GM12892 (cell line): Measurements from ENCODE around the gene FRMPD2.
A peak's percentile ranks its signal among the peaks of the same experiment; 100 is the strongest.

Source experiments
- DNase-seq: peaks from one replicate; pipeline ENCODE4 v3.0.0; 2011; ENCODE audit not compliant: insufficient read length
- FAIRE-seq: peaks from 2 replicates; lab custom pipeline; 2011; peaks lifted over from hg19 to GRCh38; lab: Jason Lieb, UNC
- POLR2A ChIP-seq: IDR thresholded peaks from 2 replicates; pipeline ENCODE4 v1.6.1; 2011; ENCODE audit warnings: low read depth, low read length, control low read depth
- POLR2AphosphoS5 ChIP-seq: IDR thresholded peaks from 2 replicates; pipeline ENCODE4 v1.6.1; 2011; ENCODE audit warnings: low read depth, low read length, control low read depth
- TAF1 ChIP-seq: IDR thresholded peaks from 2 replicates; pipeline ENCODE4 v1.6.1; 2011; ENCODE audit warnings: low read depth, mild to moderate bottlenecking, control low read depth, low read length, borderline replicate concordance

The FRMPD2 gene

DNA sequence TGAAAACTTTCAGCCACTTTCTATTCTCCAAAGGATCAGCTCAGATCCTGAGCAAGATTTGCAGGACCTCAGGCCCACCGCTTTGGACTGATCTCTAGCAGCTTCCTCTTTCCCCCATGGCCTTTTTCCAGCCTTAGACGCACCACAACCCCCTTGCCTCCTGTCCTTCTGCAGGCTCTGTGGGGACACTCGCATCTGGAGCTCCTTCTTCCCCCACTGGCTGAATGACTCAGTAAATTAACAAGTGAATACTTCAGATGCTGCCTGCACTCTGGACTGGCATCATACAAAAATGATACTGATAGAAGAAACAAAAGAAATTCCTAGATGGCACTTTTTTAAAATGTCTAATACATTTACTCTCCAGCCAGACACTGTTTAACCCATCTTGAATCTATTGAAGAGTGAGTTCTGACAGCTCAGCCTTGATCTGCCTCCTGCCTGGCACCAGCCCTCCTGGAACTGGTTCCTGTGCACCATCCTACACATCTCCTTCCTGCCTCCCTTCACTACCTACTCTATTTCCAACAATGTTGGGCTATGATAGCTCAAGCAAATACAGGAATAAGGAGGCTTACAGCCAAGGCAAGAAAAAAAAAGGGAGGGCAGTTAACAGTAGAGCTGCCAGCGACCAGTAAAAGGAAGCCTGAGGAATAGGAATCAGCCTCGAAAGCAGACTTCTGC is 3.3 kb downstream of the FRMPD2 start:
- FAIRE-seq: no peak
- TF ChIP-seq TAF1 (no peak), POLR2AphosphoS5 (no peak), POLR2A (no peak)
- DNase-seq: no peak

- DNase-seq: no peak
- no peak for TF ChIP-seq POLR2AphosphoS5
- no peak for TF ChIP-seq POLR2A
- TF ChIP-seq TAF1: no peak
- FAIRE-seq: peak; percentile 79
Observed at GRCh38 chr10:48266528-48266927, 8.0 kb downstream of the FRMPD2 start.

GRCh38 chr10:48258105-48258504 is 16.4 kb downstream of the FRMPD2 start:
- DNase-seq (no peak), FAIRE-seq (no peak)
- TF ChIP-seq POLR2A (no peak), POLR2AphosphoS5 (no peak), TAF1 (no peak)

GRCh38 chr10:48257407-48257961 is 17.0 kb downstream of the FRMPD2 start:
- DNase-seq (no peak), FAIRE-seq (no peak)
- TF ChIP-seq POLR2A: no peak
- TF ChIP-seq POLR2AphosphoS5: no peak
- TF ChIP-seq TAF1: no peak

GRCh38 chr10:48255722-48256121 is 18.8 kb downstream of the FRMPD2 start:
- FAIRE-seq (peak; percentile 44), DNase-seq (no peak)
- TF ChIP-seq POLR2A (no peak), POLR2AphosphoS5 (no peak), TAF1 (no peak)

- TF ChIP-seq POLR2AphosphoS5: no peak
- no peak for TF ChIP-seq TAF1
- no peak for TF ChIP-seq POLR2A
- no peak for DNase-seq
- no peak for FAIRE-seq
Observed at GRCh38 chr10:48254750-48255512, 19.6 kb downstream of the FRMPD2 start.

DNA sequence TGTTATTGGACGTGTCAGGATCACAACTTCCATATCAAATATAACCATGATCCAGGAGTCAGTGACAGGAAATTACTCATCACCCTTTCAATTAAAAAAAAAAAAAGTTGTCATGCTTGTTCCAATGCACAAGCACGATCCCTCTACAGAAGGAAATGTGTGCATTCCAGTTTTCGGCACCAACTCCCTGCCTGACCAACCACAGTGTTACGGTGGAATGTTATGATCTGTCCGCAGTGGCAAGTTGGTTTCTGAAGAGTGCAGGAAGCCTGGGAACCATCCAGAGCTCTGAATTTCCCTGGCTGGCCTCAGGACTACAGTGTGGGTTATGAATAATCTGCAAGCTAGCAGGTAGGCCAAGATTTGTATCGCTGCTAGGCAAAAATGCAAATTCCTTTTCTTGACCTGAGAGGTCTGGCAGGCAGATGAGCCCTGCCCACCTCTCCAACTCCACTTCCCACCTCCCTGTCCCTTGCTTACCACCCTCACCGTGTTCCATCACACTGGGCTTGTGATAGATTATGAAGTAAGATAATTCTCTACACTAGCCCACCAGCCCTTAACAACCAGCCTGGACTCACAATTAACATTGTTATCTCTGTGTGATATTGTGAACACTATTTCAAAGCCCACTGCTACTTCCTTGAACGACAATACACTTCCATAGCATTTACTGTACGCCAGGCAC is 20.4 kb downstream of the FRMPD2 start:
- FAIRE-seq (no peak), DNase-seq (no peak)
- TF ChIP-seq TAF1 (no peak), POLR2AphosphoS5 (no peak), POLR2A (no peak)

GRCh38 chr10:48252354-48252650 is 22.2 kb downstream of the FRMPD2 start:
- no peak for DNase-seq
- no peak for FAIRE-seq
- TF ChIP-seq POLR2AphosphoS5 (no peak), TAF1 (no peak), POLR2A (no peak)

- FAIRE-seq (no peak), DNase-seq (no peak)
Observed at GRCh38 chr10:48251525-48252353, 22.8 kb downstream of the FRMPD2 start.

DNA sequence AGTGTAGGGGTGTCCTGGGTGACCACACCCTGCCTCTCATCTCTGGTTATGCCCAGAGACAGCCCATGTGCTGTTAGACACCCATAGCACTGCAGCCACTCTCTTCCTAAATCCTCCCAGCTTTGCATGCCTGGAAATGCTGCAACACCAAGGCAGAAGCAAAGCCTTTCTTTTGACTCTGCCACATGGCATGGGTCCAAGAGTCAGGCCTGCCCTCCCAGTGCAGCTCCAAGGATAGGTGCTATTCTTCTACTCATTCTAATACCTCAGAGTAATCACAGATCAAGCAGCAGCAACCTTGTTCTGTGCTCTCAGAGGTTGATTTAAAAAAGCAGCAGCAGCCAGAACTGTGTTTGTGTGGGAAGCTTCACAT is 23.4 kb downstream of the FRMPD2 start:
- TF ChIP-seq POLR2A (no peak), TAF1 (no peak), POLR2AphosphoS5 (no peak)
- FAIRE-seq (no peak), DNase-seq (no peak)

More at GRCh38 chr10:48251525-48252353, 22.8 kb downstream of the FRMPD2 start:
- TF ChIP-seq TAF1: no peak

DNA sequence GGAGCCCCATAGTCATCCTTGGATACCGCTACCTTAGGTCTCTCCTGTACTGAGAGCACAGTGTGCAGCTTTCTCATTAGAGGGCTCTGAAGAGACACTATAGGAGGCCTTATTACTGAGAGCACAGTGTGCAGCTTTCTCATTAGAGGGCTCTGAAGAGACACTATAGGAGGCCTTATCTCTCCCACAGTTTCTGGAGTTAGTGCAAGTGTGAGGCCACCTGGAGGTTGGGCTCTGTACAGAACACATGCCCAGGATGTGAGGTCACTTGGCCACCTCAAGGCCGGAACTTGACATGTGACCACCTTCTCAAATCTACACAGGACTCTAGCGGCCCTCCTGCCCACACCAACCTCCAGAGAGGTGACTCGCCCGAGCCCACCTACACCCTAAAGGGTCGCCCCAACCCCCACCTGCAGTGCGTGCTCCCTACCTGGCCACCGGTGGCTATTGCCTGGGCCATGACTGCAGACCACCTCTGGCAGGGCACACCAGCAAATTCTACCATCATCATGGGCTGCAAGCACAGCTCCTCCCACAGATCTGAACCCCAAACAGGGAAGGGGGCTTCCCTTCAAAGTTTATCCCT is 24.6 kb downstream of the FRMPD2 start:
- TF ChIP-seq POLR2AphosphoS5 (no peak), POLR2A (no peak), TAF1 (no peak)
- FAIRE-seq (no peak), DNase-seq (no peak)
